Ishikawa (cell line): ENCODE data around the gene VIPR2.

Experiments used
- CEBPB ChIP-seq: IDR thresholded peaks from 2 replicates; pipeline ENCODE4 v1.6.1; 2012
- CREB1 ChIP-seq: IDR thresholded peaks from 2 replicates; pipeline ENCODE4 v1.6.1; 2012; ENCODE audit warnings: low read depth
- EGR1 ChIP-seq: IDR thresholded peaks from 2 replicates; pipeline ENCODE4 v1.6.1; 2012
- EP300 ChIP-seq: IDR thresholded peaks from 2 replicates; pipeline ENCODE4 v1.6.1; 2012; ENCODE audit warnings: borderline replicate concordance
- FOXM1 ChIP-seq: IDR thresholded peaks from 2 replicates; pipeline ENCODE4 v1.6.1; 2012; ENCODE audit warnings: low read depth, borderline replicate concordance
- NFIC ChIP-seq: IDR thresholded peaks from 2 replicates; pipeline ENCODE4 v1.6.1; 2012
- RAD21 ChIP-seq: IDR thresholded peaks from 2 replicates; pipeline ENCODE4 v1.6.1; 2012; ENCODE audit warnings: low read depth
- TAF1 ChIP-seq: IDR thresholded peaks from 2 replicates; pipeline ENCODE4 v1.6.1; 2012; ENCODE audit warnings: low read depth, mild to moderate bottlenecking
- TCF12 ChIP-seq: IDR thresholded peaks from 2 replicates; pipeline ENCODE4 v1.6.1; 2012; ENCODE audit warnings: low read depth
- TEAD4 ChIP-seq: IDR thresholded peaks from 2 replicates; pipeline ENCODE4 v1.6.1; 2012
- YY1 ChIP-seq: IDR thresholded peaks from 2 replicates; pipeline ENCODE4 v1.6.1; 2012; ENCODE audit warnings: low read depth
- ZBTB7A ChIP-seq: IDR thresholded peaks from 2 replicates; pipeline ENCODE4 v1.6.1; 2012; ENCODE audit warnings: low read depth
- TF ChIP-seq, protein P1 (sequence below): IDR thresholded peaks from 2 replicates; pipeline ENCODE4 v1.6.1; 2012
- TF ChIP-seq, protein P2 (sequence below): IDR thresholded peaks from 2 replicates; pipeline ENCODE4 v1.6.1; 2012
- TF ChIP-seq, protein P3 (sequence below): IDR thresholded peaks from 2 replicates; pipeline ENCODE4 v1.6.1; 2012; ENCODE audit warnings: low read depth, mild to moderate bottlenecking

The VIPR2 gene

DNA sequence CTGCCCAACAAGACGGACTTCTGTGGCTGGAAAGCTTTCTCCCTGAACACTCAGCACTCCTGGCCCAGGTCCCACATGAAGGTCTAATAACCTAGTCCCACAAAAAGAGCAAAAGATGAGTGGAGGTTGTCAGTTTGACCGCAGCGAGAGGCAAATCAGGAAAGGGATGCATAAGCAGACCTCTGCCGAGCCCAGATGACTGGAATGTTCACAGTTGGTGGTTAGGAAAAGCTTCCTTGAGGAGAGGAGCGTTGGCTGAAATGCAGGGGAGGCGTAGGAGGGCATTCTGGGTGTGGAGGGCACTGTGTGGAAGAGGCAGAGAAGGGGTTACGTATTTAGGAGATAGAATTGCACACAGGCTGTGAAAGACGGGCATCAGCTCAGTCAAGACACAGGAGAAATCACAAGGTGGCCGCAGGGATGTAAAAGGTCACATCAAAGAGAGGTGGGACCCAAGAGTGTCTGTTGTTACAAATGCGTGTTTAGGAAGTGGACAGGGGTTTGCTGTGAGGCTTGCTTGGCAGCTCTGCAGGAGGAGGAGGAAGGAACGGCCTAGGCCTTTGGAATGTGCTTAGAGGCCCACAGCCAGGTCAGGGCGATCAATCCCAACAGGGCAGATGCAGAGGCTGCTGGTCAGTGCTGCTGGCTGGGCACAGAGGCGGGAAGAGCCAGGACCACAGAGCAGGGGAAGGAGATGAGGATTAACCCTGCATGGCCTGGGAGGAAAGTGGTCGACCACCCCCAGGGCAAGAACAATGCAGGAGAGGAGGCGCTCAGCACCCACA, 133.5 kb downstream of the VIPR2 start:
- no peak for TF ChIP-seq EP300
- no peak for TF ChIP-seq FOXM1
- no peak for TF ChIP-seq NFIC
- TF ChIP-seq, protein P1, sequence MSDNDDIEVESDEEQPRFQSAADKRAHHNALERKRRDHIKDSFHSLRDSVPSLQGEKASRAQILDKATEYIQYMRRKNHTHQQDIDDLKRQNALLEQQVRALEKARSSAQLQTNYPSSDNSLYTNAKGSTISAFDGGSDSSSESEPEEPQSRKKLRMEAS = no peak

DNA sequence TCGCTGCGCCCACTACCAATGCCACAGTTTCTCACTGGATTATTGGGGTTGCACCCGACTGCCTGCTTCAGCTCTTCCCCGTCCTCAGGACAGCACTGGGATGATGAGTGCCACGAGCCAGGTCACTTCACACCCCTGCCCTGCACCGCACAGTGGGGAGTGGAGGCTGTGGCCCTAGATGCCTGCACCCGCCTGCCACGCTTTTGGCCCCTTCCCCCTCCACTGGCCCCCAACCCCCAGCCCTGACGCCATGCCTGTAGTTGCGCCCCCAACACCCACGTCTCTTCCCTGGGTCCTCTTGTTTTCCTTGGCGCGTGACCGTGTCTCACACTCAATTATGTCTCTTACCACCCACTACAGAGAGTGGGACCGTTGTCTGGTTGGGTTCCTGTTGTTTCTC, 134.3 kb downstream of the VIPR2 start:
- TF ChIP-seq TAF1 (no peak), TEAD4 (no peak), RAD21 (no peak), ZBTB7A (no peak), NFIC (no peak), EGR1 (no peak), FOXM1 (no peak), CEBPB (no peak), YY1 (no peak), TCF12 (no peak), CREB1 (no peak), EP300 (no peak)
- TF ChIP-seq, protein P2, sequence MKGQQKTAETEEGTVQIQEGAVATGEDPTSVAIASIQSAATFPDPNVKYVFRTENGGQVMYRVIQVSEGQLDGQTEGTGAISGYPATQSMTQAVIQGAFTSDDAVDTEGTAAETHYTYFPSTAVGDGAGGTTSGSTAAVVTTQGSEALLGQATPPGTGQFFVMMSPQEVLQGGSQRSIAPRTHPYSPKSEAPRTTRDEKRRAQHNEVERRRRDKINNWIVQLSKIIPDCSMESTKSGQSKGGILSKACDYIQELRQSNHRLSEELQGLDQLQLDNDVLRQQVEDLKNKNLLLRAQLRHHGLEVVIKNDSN = no peak
- TF ChIP-seq, protein P3, sequence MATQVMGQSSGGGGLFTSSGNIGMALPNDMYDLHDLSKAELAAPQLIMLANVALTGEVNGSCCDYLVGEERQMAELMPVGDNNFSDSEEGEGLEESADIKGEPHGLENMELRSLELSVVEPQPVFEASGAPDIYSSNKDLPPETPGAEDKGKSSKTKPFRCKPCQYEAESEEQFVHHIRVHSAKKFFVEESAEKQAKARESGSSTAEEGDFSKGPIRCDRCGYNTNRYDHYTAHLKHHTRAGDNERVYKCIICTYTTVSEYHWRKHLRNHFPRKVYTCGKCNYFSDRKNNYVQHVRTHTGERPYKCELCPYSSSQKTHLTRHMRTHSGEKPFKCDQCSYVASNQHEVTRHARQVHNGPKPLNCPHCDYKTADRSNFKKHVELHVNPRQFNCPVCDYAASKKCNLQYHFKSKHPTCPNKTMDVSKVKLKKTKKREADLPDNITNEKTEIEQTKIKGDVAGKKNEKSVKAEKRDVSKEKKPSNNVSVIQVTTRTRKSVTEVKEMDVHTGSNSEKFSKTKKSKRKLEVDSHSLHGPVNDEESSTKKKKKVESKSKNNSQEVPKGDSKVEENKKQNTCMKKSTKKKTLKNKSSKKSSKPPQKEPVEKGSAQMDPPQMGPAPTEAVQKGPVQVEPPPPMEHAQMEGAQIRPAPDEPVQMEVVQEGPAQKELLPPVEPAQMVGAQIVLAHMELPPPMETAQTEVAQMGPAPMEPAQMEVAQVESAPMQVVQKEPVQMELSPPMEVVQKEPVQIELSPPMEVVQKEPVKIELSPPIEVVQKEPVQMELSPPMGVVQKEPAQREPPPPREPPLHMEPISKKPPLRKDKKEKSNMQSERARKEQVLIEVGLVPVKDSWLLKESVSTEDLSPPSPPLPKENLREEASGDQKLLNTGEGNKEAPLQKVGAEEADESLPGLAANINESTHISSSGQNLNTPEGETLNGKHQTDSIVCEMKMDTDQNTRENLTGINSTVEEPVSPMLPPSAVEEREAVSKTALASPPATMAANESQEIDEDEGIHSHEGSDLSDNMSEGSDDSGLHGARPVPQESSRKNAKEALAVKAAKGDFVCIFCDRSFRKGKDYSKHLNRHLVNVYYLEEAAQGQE = no peak
- TF ChIP-seq, protein P1 = no peak

DNA sequence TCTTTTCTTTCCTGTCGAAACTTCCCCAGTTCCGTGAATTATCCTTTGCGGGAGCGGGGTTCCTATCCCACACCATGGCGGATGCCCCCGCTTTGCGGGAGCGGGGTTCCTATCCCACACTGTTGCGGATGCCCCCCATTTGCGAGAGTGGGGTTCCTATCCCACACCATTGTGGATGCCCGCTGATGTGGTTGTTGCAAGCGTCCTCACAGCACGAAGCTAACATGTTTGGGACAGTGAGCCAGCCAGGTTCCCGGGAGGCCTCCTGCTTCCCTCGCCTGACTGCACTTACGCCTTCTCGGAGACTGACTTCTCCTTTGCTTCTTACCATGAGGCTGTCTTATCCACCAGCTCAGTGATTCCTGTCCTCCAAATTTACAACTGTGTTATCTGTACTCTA, 134.7 kb downstream of the VIPR2 start:
- TF ChIP-seq TAF1 = no peak
- TF ChIP-seq TCF12 = no peak
- TF ChIP-seq CEBPB = no peak
- TF ChIP-seq TEAD4 = no peak
- TF ChIP-seq, protein P2 = no peak
- no peak for TF ChIP-seq FOXM1
- no peak for TF ChIP-seq ZBTB7A
- TF ChIP-seq, protein P1 = no peak
- no peak for TF ChIP-seq NFIC
- no peak for TF ChIP-seq EP300
- no peak for TF ChIP-seq CREB1
- TF ChIP-seq, protein P3 = no peak
- no peak for TF ChIP-seq YY1
- TF ChIP-seq RAD21 = no peak
- TF ChIP-seq EGR1 = no peak

DNA sequence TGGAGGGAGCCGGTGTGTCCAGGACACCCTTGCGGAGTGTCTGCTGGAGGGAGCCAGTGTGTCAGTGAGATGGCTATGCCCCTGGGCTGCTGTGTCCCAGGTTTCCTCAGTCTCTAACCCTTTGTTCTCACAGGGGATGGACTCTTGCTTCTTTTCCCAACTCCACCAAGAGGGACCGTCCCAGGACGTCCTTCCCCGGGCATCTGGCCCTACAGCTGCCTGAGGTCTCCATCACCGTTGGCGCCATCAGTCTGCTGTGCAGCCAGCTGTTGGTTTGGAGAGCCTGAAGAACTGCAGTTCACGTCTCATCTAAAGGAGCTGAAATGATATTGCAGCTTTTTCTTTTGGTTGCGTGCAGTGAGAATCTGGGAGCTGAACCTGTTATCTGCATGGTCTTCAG, 136.2 kb downstream of the VIPR2 start:
- TF ChIP-seq RAD21 = no peak
- TF ChIP-seq TEAD4 = no peak
- no peak for TF ChIP-seq FOXM1
- no peak for TF ChIP-seq ZBTB7A
- no peak for TF ChIP-seq CEBPB
- TF ChIP-seq, protein P3 = no peak
- no peak for TF ChIP-seq TCF12
- no peak for TF ChIP-seq EP300
- TF ChIP-seq TAF1 = no peak
- no peak for TF ChIP-seq CREB1
- no peak for TF ChIP-seq NFIC
- TF ChIP-seq, protein P2 = no peak
- no peak for TF ChIP-seq YY1
- TF ChIP-seq, protein P1 = no peak
- no peak for TF ChIP-seq EGR1
